Gastroesophageal sphincter (tissue), 3 donors: Measurements from ENCODE around the gene AURKAIP1.

ENCODE experiments used
- CTCF ChIP-seq, 4 experiments: fragments of 200-600 bp in 2 of 4; fragments of 450-650 bp in 2 of 4; sonication (generic) in 1 of 4; IDR thresholded peaks; one replicate each; pipeline ENCODE4 v1.5.1; 2017 to 2019; ENCODE audit warnings: antibody characterized with exemption in 4 of 4, mild to moderate bottlenecking in 2 of 4, moderate library complexity in 2 of 4
- POLR2A ChIP-seq, 2 donors: fragments of 450-650 bp; IDR thresholded peaks; one replicate each; pipeline ENCODE4 v1.6.1; 2017; ENCODE audit warnings: antibody characterized with exemption in 2 of 2, mild to moderate bottlenecking in 2 of 2, moderate library complexity in 1 of 2
- POLR2AphosphoS5 ChIP-seq: sonication (generic); formaldehyde crosslinking; IDR thresholded peaks from one replicate; pipeline ENCODE4 v1.6.1; 2017; ENCODE audit warnings: antibody characterized with exemption

- TF ChIP-seq CTCF (IDR thresholded peaks at IDR 0.05), result no peak
- no peak for TF ChIP-seq POLR2A (IDR thresholded peaks at IDR 0.05)
- no peak for TF ChIP-seq POLR2AphosphoS5
Observed at GRCh38 chr1:1331068-1331965, 43.7 kb downstream of the AURKAIP1 start, which contains the start of gene TAS1R3.
